ENCODE results near the gene EBF3. TPM values are rescaled to one million over a fixed set of nuclear protein-coding genes. Genes with fewer than 3 reads are reported as not detected.

The EBF3 gene
- total and polyA plus RNA-seq, 3 experiments from 2014 or later, result not detected

DNA sequence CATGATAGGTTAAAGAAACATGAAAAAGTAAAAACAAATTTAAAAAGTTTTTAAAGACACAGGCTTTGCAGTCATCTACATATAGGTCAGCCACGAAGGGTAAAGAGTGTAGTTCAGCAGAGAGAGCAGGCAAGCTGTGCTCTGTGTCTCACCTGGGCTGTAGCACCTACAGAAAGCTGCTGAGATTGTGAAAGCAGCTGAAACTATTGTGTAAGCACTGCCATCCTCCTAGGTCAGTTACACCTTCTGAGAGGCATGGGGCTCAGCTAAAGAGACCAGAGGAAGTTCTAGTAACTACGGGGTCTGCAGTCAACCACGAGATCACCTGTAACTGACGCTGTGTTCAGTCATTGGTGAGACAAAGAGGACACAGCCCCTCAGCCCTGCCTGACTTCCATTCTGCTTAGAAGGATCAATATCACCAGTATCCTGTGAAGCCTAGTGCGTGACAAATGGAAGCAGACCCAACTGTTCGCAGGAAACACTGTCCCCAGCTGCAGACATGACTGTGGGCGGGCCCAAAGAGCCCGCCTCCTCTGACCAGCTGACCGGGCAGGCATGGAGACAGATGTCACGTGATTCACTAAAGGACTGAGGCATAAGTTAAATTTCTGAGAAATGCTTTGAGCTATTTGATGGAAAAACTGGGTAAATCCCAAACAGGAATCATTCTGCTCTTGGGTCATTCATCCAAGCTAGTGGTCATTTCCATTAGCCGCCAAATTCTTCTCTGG is 87.9 kb downstream of the EBF3 start:
- peaks cover 0 to 3% (median 0%) of the 10 kb centered on the region in 3 donors for H3K4me1 Mint-ChIP-seq
- DNase-seq, result no peak
- POLR2A ChIA-PET, result no interaction called here
- peaks cover under 1 to 3% of the 10 kb centered on the region in 2 donors for H3K27me3 Mint-ChIP-seq
- CTCF ChIA-PET, result interaction anchor here (0.7 to 2.1 kb wide), 2 partner anchors 15 to 251 kb away, joined by 3 to 7 read pairs; no protein-coding TSS in a partner anchor
- Histone ChIP-seq H3K4me1 (ENCODE audit: insufficient read depth, low read length) (no peaks in the 10 kb centered on the region), H3K36me3 (ENCODE audit: insufficient read depth, low read length) (no peaks in the 10 kb centered on the region), H3K27ac (ENCODE audit: low read depth, low read length) (no peak overlapping the region), H3K9me3 (ENCODE audit: low read length) (no peaks in the 10 kb centered on the region), H3K27me3 (ENCODE audit: insufficient read depth, low read length, poor library complexity, severe bottlenecking) (no peaks in the 10 kb centered on the region), H3K4me3 (ENCODE audit: low read length) (no peak overlapping the region)
- no peak overlapping the region for H3K4me3 Mint-ChIP-seq
- H3K27ac Mint-ChIP-seq, result peak overlapping the region in 1 of 8 donors; percentile 35
- H3K9me3 Mint-ChIP-seq, result no peaks in the 10 kb centered on the region
- H3K36me3 Mint-ChIP-seq, result no peaks in the 10 kb centered on the region

DNA sequence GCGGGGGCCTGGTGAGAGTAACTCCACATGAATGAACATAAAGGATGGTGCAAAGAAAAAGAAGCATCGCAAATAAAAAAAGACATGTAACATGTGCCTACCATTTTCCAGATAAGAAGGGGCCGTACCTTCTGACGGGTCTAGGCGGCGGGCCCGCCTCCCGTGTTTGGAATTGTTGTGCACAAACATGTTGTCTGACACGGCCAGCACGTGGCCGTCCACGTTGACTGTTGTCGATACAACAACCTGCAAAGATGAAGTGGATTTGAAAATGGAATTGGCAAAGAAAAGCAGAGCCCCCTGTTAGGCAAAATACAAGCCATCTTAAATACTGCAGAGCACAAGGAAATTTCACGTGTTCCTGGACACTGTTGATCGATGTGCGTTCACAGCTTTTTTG is 90.7 kb downstream of the EBF3 start:
- ChIA-PET CTCF (no interaction called here), POLR2A (no interaction called here)
- Mint-ChIP-seq H3K4me1 (peaks cover 0 to 4% (median 0%) of the 10 kb centered on the region in 3 donors), H3K4me3 (no peak overlapping the region), H3K27ac (no peak overlapping the region), H3K27me3 (peaks cover 0 to 9% of the 10 kb centered on the region in 2 donors), H3K36me3 (no peaks in the 10 kb centered on the region), H3K9me3 (no peaks in the 10 kb centered on the region)
- no peaks in the 10 kb centered on the region for H3K9me3 ChIP-seq (ENCODE audit: low read length)
- H3K4me3 ChIP-seq (ENCODE audit: low read length), result no peak overlapping the region
- H3K4me1 ChIP-seq (ENCODE audit: insufficient read depth, low read length), result no peaks in the 10 kb centered on the region
- H3K27ac ChIP-seq (ENCODE audit: low read depth, low read length), result no peak overlapping the region
- no peak for DNase-seq
- H3K36me3 ChIP-seq (ENCODE audit: insufficient read depth, low read length), result no peaks in the 10 kb centered on the region
- H3K27me3 ChIP-seq (ENCODE audit: insufficient read depth, low read length, poor library complexity, severe bottlenecking), result no peaks in the 10 kb centered on the region

DNA sequence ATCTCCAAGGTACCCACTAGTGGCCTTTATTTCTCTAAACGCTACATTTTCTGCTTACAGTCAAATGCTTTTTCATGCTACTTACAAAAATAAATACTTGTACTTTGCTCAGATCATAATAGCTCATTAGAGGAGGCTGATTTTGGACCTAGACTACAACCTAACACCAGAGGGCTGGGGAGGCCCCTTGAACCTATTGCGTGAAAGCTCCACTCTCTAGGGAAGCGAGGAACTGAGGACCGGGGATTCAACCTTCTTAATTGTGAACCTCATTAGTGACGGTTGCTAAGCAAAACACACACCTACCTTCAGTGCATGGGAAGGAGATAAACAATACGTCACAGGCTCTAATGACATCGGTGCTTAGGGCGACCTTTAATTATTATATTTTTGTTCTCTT is 92.1 kb downstream of the EBF3 start:
- ChIA-PET POLR2A (no interaction called here), CTCF (no interaction called here)
- Histone ChIP-seq H3K27me3 (ENCODE audit: insufficient read depth, low read length, poor library complexity, severe bottlenecking) (no peaks in the 10 kb centered on the region), H3K9me3 (ENCODE audit: low read length) (no peaks in the 10 kb centered on the region), H3K36me3 (ENCODE audit: insufficient read depth, low read length) (no peaks in the 10 kb centered on the region), H3K4me3 (ENCODE audit: low read length) (no peak overlapping the region), H3K27ac (ENCODE audit: low read depth, low read length) (no peak overlapping the region), H3K4me1 (ENCODE audit: insufficient read depth, low read length) (no peaks in the 10 kb centered on the region)
- Mint-ChIP-seq H3K4me1 (peaks cover 0 to 4% (median 0%) of the 10 kb centered on the region in 3 donors), H3K9me3 (no peaks in the 10 kb centered on the region), H3K27me3 (peaks cover 0 to 9% of the 10 kb centered on the region in 2 donors), H3K4me3 (no peak overlapping the region), H3K36me3 (no peaks in the 10 kb centered on the region), H3K27ac (no peak overlapping the region)
- no peak for DNase-seq

DNA sequence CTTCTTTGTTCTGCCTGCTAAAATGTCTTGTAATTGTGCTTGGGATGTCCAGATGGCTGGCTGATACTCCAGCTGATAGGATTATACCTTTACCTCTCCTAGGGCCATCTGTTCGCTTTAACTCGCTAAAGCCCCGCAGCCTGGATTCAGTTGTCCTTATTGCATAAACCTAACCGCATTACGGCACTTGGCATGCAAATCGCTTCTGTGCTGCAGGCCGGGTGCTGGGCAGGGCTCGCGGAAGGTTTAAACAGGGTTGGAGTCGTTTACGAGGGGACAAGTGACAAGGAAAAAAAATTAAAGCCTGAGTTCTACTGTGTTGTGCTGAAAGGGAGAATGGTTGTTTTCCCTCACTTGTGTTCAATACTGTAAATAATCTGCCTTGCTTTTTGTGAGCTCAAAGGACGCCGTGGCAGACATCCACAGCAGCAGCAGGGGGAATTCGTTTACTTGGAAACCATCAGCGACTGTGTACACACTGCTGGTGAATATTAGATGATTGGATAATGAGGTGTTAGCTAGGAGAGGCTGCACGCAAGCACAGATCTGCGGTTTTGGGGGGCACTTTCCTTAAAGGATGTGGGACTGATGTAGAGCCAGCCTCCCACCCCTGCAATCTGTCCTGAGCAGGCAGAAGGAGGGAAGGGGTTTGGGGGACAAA is 93.0 kb downstream of the EBF3 start:
- Mint-ChIP-seq H3K4me1 (peaks cover 0 to 4% (median 0%) of the 10 kb centered on the region in 3 donors), H3K36me3 (no peaks in the 10 kb centered on the region), H3K27ac (no peak overlapping the region), H3K27me3 (peaks cover 0 to 9% of the 10 kb centered on the region in 2 donors), H3K9me3 (no peaks in the 10 kb centered on the region), H3K4me3 (no peak overlapping the region)
- Histone ChIP-seq H3K4me1 (ENCODE audit: insufficient read depth, low read length) (no peaks in the 10 kb centered on the region), H3K27me3 (ENCODE audit: insufficient read depth, low read length, poor library complexity, severe bottlenecking) (no peaks in the 10 kb centered on the region), H3K4me3 (ENCODE audit: low read length) (no peak overlapping the region), H3K36me3 (ENCODE audit: insufficient read depth, low read length) (no peaks in the 10 kb centered on the region), H3K9me3 (ENCODE audit: low read length) (no peaks in the 10 kb centered on the region), H3K27ac (ENCODE audit: low read depth, low read length) (no peak overlapping the region)
- DNase-seq, result no peak
- POLR2A ChIA-PET, result no interaction called here
- CTCF ChIA-PET, result no interaction called here

DNA sequence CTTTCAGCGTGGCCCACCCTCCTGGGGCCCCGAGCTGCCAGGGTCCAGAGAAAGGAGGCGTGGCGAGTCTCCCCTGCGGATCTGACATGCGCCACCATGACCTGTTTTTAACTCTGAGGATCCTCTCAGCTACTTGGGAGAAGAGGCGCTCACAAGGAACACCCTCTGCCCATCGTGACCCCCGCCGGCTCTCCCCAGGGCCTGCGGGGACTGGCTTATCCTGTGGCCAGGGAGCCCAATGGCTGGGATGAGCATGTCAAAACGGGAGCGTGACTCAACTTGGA is 93.7 kb downstream of the EBF3 start:
- DNase-seq, result no peak
- peaks cover 0 to 9% of the 10 kb centered on the region in 2 donors for H3K27me3 Mint-ChIP-seq
- peaks cover 0 to 4% (median 0%) of the 10 kb centered on the region in 3 donors for H3K4me1 Mint-ChIP-seq
- Histone ChIP-seq H3K4me1 (ENCODE audit: insufficient read depth, low read length) (no peaks in the 10 kb centered on the region), H3K27me3 (ENCODE audit: insufficient read depth, low read length, poor library complexity, severe bottlenecking) (no peaks in the 10 kb centered on the region), H3K27ac (ENCODE audit: low read depth, low read length) (no peak overlapping the region), H3K36me3 (ENCODE audit: insufficient read depth, low read length) (no peaks in the 10 kb centered on the region), H3K9me3 (ENCODE audit: low read length) (no peaks in the 10 kb centered on the region), H3K4me3 (ENCODE audit: low read length) (no peak overlapping the region)
- POLR2A ChIA-PET, result no interaction called here
- peak overlapping the region in 1 of 7 donors; percentile 37 for H3K4me3 Mint-ChIP-seq
- no peak overlapping the region for H3K27ac Mint-ChIP-seq
- H3K36me3 Mint-ChIP-seq, result no peaks in the 10 kb centered on the region
- no peaks in the 10 kb centered on the region for H3K9me3 Mint-ChIP-seq
- CTCF ChIA-PET, result no interaction called here

- Mint-ChIP-seq H3K4me3 (peak overlapping the region in 1 of 7 donors; percentile 29), H3K27ac (no peak overlapping the region), H3K4me1 (peaks cover 0 to 4% (median 0%) of the 10 kb centered on the region in 3 donors), H3K27me3 (peaks cover 0 to 9% of the 10 kb centered on the region in 2 donors), H3K9me3 (no peaks in the 10 kb centered on the region), H3K36me3 (no peaks in the 10 kb centered on the region)
- CTCF ChIA-PET, result no interaction called here
- Histone ChIP-seq H3K36me3 (ENCODE audit: insufficient read depth, low read length) (no peaks in the 10 kb centered on the region), H3K4me1 (ENCODE audit: insufficient read depth, low read length) (no peaks in the 10 kb centered on the region), H3K27me3 (ENCODE audit: insufficient read depth, low read length, poor library complexity, severe bottlenecking) (no peaks in the 10 kb centered on the region), H3K4me3 (ENCODE audit: low read length) (no peak overlapping the region), H3K27ac (ENCODE audit: low read depth, low read length) (no peak overlapping the region), H3K9me3 (ENCODE audit: low read length) (no peaks in the 10 kb centered on the region)
- DNase-seq, result no peak
- POLR2A ChIA-PET, result no interaction called here
These were observed 94.2 kb downstream of the EBF3 start for GRCh38 chr10:129869596-129870473.

DNA sequence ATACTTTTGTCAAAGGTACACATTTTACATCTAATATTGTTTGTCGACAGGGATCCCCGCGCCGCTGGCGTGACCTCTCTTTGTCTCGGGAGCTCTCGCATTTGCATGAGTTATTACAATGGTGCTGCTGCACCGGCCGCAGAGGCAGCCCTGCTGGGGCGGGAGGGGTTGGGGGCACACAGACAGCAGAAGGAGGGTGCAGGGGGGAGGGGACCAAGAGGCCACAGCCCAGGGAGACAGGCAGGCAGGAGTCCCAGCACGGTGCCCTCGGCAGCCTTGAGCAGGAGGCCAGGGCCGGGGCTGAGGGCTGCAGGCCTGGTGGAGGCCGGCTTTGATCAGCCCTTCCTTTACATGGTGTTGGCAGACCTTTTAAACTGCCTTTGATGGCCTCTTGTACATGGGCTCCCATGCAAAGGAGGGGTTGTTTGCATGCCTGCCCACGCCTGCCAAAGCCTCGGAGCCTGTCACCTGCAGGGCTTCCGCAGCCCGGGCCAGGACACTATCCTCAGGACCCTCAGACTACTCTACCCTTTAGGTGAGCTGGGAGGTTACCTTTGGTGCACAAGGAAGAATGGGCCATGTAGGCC is 95.5 kb downstream of the EBF3 start:
- Mint-ChIP-seq H3K4me3 (no peak overlapping the region), H3K27me3 (peaks cover 0 to 9% of the 10 kb centered on the region in 2 donors), H3K27ac (no peak overlapping the region), H3K9me3 (no peaks in the 10 kb centered on the region), H3K36me3 (no peaks in the 10 kb centered on the region), H3K4me1 (peaks cover 0 to 4% (median 0%) of the 10 kb centered on the region in 3 donors)
- no peaks in the 10 kb centered on the region for H3K27me3 ChIP-seq (ENCODE audit: insufficient read depth, low read length, poor library complexity, severe bottlenecking)
- ChIA-PET CTCF (no interaction called here), POLR2A (no interaction called here)
- no peaks in the 10 kb centered on the region for H3K9me3 ChIP-seq (ENCODE audit: low read length)
- no peaks in the 10 kb centered on the region for H3K36me3 ChIP-seq (ENCODE audit: insufficient read depth, low read length)
- H3K27ac ChIP-seq (ENCODE audit: low read depth, low read length), result no peak overlapping the region
- no peak overlapping the region for H3K4me3 ChIP-seq (ENCODE audit: low read length)
- H3K4me1 ChIP-seq (ENCODE audit: insufficient read depth, low read length), result no peaks in the 10 kb centered on the region
- no peak for DNase-seq
